SU-DHL-6 (cell line): ENCODE data around the gene ANKHD1.

Experiments
- CTCF ChIP-seq: fragments of 200-600 bp; sonication (generic); IDR thresholded peaks from one replicate; pipeline ENCODE4 v1.5.1; 2017; ENCODE audit warnings: antibody characterized with exemption, mild to moderate bottlenecking, low read length, moderate library complexity; ENCODE audit not compliant: insufficient read depth, poor library complexity, severe bottlenecking
- EZH2phosphoT487 ChIP-seq: fragments of 200-600 bp; sonication (generic), shearing (Covaris generic); conservative IDR thresholded peaks from 2 replicates; pipeline ENCODE4 v1.6.1; 2018; ENCODE audit warnings: mild to moderate bottlenecking, antibody characterized with exemption, low read length, moderate library complexity, mixed read lengths

GRCh38 chr5:140557136-140557805, 155.6 kb downstream of the ANKHD1 start, which contains the start of gene SRA1:
- no peak for TF ChIP-seq CTCF
- no peak for TF ChIP-seq EZH2phosphoT487
